Activated T-cell treated with anti-CD3 and anti-CD28 coated beads for 4 hours (primary cell): ENCODE measurements around the gene SDC1.

Experiments used
- DNase-seq: peaks from one replicate; pipeline ENCODE4 v3.0.0-alpha.2; 2020

SDC1 gene

GRCh38 chr2:20227894-20228505 lies 3.1 kb upstream of the SDC1 start:
- DNase-seq, result no peak

GRCh38 chr2:20226152-20226545 lies 1.2 kb upstream of the SDC1 start:
- no peak for DNase-seq

GRCh38 chr2:20225294-20226151 lies 593 bp upstream of the SDC1 start:
- DNase-seq, result no peak

- DNase-seq, result no peak
These were observed 690 bp downstream of the SDC1 start for GRCh38 chr2:20224164-20224715.

- DNase-seq, result no peak
These were observed 1.3 kb downstream of the SDC1 start for GRCh38 chr2:20223407-20224163.

DNA sequence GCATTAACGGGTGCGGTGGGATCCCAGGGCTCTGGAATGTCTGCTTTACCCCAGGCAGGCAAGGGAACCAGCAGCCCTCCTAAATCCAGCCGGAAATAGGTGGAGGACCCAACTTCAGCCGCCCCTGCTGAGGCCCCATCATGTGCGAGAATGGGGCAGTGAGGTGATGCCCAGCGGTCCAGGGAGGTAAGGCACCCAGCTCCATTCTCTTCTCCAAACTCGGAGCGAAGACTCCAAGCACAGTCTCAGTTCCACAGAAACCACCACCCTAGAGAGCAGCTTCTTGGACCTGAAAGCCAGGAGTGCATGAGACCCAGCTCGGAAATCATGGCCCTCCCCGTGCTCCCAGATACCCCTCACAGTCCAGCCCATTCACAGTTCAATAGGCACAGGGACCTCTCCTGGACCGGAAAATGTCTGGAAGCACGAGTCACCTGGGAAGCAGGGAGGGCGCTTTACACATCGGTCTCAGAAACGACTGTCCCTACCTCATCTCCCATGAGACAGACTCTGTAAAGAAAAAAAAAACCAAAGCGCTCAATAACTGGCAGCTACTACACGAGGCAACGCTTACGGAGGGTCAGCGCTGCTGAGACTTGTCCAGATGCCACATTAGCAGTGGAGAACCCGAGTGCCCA lies 2.0 kb downstream of the SDC1 start:
- DNase-seq, result no peak

- no peak for DNase-seq
These were observed 2.7 kb downstream of the SDC1 start for GRCh38 chr2:20222014-20222768.

GRCh38 chr2:20221555-20221973 lies 3.4 kb downstream of the SDC1 start:
- DNase-seq, result no peak

GRCh38 chr2:20220806-20221554 lies 4.0 kb downstream of the SDC1 start:
- DNase-seq, result no peak

DNA sequence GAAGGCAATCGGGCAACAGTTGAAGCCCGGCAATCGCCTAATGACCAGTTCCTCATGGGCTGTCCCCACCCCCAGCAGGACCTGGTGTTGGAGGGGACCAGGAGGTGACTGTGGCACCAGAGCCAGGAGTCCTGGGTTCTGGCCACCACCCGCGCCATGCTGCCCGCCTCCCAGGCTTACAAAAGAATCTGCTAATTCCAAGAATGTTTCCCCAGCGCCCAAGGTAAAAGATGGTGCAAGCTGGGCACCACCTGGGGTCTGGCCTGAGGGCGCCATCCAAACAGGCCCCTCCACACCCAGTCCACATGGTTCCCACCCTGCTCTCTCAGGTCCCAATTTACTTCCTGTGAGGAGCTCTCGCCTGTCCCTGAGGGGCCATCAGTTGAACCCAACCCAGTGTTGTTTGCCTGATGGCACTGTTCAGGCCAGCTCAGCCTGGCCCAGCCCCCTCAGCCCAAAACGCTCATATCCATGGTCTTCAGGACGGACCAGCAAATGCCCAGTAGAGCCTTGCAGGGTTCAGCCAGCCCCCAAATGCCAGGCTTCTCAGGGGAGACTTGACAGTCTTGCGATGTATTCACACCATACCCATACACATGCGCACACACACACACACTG lies 5.1 kb downstream of the SDC1 start:
- no peak for DNase-seq

DNA sequence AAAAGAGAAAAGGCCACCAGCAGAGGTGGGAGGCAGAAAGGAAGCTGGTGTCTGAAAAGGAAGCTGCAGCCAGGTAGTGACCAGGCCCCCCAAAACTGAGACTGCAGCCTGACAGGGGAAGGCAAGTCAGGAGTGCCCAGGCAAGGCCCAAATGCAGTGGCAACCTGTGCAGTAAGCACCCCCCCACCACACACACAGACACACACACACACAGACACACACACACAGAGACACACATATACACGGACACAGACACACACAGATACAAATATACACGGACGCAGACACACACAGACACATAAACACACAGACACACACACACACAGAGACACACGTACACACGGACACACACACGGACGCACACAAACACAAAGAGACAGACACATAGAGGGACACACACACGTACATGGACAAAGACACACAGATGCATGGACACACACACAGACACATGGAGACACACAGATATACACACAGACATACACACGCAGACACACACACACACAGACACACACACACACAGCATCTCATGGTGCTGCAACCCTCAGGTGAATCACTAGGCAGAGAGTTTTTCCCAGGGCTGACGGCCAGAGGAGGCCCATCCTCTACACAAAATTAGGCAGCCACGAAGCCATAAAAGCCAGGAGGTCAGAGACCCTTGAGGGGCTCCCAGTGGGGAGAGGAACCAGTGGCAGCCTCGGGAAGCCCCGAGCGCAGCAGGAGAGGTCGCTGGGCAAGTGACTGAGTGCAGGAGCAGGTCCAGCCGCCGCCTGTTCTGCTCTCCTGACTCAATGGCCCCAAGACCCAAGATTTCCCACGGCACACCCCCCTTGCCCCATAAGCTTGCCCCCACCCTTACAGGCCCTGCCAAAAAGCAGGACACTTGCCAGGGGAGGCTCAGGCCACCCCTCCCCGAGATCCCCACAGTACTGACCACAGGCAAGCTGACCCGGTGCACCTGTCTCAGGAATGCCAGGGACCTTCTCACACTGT lies 6.3 kb downstream of the SDC1 start:
- no peak for DNase-seq

DNA sequence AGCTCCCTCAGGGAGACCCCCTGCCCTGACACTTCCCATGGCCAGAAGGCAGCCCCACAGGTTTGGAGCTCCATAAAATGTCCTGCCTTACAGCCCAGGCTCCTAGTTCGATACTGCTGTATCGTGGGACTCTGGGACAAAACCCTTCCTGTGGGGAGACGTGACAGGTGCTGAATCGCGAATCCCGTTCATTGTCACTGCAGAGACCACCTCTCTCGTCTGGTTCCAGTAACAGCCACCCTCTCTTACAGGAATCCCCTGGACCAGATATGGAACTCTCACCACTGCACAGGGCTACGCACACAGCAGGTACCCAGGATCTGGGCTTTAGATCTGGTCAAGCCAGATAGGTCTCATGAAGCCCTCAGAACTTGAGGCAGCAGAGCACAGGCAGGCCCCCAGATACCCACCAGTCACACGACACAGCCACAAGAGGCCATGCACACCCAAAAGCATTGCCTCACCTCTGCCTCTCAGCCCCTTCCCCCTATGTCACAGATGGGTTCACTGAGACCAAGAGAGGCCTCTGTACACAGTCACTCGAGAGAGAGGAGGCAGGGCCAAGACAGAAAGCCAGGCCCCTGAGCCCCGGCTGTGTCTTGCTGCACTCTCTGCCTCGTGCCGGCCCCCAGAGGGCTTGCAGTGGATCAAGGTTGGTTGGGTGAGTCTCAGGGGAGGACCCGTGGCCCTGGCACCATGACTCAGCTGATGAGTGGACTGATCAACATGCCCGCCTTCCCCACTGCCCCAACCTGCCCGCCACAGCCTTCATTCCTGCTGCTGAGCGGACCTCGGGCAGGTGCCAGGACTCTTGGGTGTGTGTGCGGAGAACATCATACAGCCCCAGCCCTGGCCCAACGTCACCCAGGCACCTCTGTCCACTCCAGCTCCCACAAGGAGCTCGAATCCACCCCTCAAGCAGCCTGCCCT lies 7.6 kb downstream of the SDC1 start:
- no peak for DNase-seq

- no peak for DNase-seq
These were observed 8.6 kb downstream of the SDC1 start for GRCh38 chr2:20216130-20217025.

- DNase-seq, result no peak
These were observed 9.5 kb downstream of the SDC1 start for GRCh38 chr2:20215183-20216040.

- no peak for DNase-seq
These were observed 10.3 kb downstream of the SDC1 start for GRCh38 chr2:20214566-20215182.
